ENCODE data around the gene PDE3A.
A peak's percentile ranks its signal among the peaks of the same experiment; 100 is the strongest.

The PDE3A gene

GRCh38 chr12:20696181-20696905 is 328.0 kb downstream of the PDE3A start:
- peak in 14 of 51 donors; percentile 3 to 31 (median 12) for DNase-seq

- no peak for DNase-seq
Measured at GRCh38 chr12:20701106-20701505, 332.8 kb downstream of the PDE3A start.

- no peak for DNase-seq
Measured at GRCh38 chr12:20704860-20705259, 336.5 kb downstream of the PDE3A start.

GRCh38 chr12:20711846-20712245 is 343.5 kb downstream of the PDE3A start:
- no peak for DNase-seq

- no peak for DNase-seq
Measured at GRCh38 chr12:20716037-20716436, 347.7 kb downstream of the PDE3A start.

GRCh38 chr12:20716985-20717384 is 348.6 kb downstream of the PDE3A start:
- no peak for DNase-seq

- no peak for DNase-seq
Measured at GRCh38 chr12:20718294-20718693, 350.0 kb downstream of the PDE3A start.

- no peak for DNase-seq
Measured at GRCh38 chr12:20722142-20722541, 353.8 kb downstream of the PDE3A start.

GRCh38 chr12:20731274-20731673 is 362.9 kb downstream of the PDE3A start:
- no peak for DNase-seq

Data from hypothalamus (tissue), 51 donors.